Measurements from ENCODE around the gene ROR1.

GRCh38 chr1:63843010-63843409, 69.2 kb downstream of the ROR1 start:
- no peak for TF ChIP-seq POLR2A (IDR thresholded peaks at IDR 0.05; ENCODE audit: low read length)
- no peak for TF ChIP-seq GATA1 (IDR thresholded peaks at IDR 0.05; ENCODE audit: low read depth, low read length)
